ENCODE measurements around the gene NELFB. TPM values are rescaled to one million over a fixed set of nuclear protein-coding genes. Genes with fewer than 3 reads are reported as not detected.
A peak's percentile ranks its signal among the peaks of the same experiment; 100 is the strongest.

Gene NELFB
- polyA plus RNA-seq, 3 donors, result 17.3 to 44.2 (median 18.8) TPM

DNA sequence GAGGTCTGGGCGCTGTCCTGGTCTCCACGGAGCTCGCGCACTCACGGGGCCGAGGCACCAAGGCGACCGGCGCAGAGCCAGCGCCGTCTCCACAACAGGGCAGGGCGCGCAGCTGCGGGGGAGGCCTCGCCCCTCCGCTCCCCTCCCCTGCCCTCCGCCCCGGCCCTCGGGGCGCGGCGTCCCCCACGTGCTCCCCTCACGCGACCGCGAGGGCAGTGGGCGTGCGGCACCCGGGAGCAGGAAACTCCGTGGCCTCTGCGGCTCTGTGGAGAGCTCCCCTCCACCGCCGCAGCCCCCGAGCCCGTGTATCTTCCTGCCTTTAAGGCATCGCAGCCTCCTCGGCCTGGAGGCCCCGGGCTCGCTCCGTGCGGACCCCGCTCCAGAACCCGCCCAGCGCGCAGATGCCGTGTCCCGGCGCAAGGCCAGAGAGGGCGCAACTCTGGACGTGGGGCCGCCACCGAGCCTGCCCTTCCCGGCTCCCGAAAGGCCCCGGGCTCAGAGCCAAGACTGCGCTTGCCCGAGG lies 14.7 kb upstream of the NELFB start:
- H3K9me3 ChIP-seq (replicated peaks in 1 of 2; ENCODE audit: control insufficient read depth in 1 of 2, insufficient read depth in 1 of 2, low read length in 2 of 2), result no peaks in the 10 kb centered on the region
- Mint-ChIP-seq H3K9me3 (peaks cover 0 to 3% (median 0%) of the 10 kb centered on the region in 7 donors), H3K36me3 (peaks cover 15 to 18% of the 10 kb centered on the region in 2 donors), H3K27me3 (ENCODE audit: low read depth in 3 of 3) (peaks cover 2 to 3% (median 2%) of the 10 kb centered on the region in 3 donors), H3K4me1 (peaks cover 47% of the 10 kb centered on the region), H3K27ac (peak overlapping the region; percentile 6 to 84 (median 45)), H3K4me3 (peak overlapping the region; percentile 67 to 76)
- TF ChIP-seq, protein P1, sequence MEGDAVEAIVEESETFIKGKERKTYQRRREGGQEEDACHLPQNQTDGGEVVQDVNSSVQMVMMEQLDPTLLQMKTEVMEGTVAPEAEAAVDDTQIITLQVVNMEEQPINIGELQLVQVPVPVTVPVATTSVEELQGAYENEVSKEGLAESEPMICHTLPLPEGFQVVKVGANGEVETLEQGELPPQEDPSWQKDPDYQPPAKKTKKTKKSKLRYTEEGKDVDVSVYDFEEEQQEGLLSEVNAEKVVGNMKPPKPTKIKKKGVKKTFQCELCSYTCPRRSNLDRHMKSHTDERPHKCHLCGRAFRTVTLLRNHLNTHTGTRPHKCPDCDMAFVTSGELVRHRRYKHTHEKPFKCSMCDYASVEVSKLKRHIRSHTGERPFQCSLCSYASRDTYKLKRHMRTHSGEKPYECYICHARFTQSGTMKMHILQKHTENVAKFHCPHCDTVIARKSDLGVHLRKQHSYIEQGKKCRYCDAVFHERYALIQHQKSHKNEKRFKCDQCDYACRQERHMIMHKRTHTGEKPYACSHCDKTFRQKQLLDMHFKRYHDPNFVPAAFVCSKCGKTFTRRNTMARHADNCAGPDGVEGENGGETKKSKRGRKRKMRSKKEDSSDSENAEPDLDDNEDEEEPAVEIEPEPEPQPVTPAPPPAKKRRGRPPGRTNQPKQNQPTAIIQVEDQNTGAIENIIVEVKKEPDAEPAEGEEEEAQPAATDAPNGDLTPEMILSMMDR (IDR thresholded peaks at IDR 0.05), result peak; percentile 20
- peaks cover 18 to 19% of the 10 kb centered on the region in 2 donors for H3K36me3 ChIP-seq (replicated peaks in 1 of 2; ENCODE audit: control insufficient read depth in 1 of 2, insufficient read depth in 2 of 2, low read length in 2 of 2)
- peak; percentile 42 to 65 (median 53) for DNase-seq
- peak overlapping the region; percentile 88 for H2AFZ ChIP-seq (ENCODE audit: insufficient read depth, low read depth, low read length, poor library complexity, severe bottlenecking)
- H3K27ac ChIP-seq (ENCODE audit: low read depth in 1 of 2, low read length in 2 of 2), result peak overlapping the region; percentile 68 to 82
- intact Hi-C loops (cut with micrococcal nuclease), result loop anchor here (2.0 to 5.0 kb wide), 2 partner anchors 14 to 38 kb away; partner anchors contain the start of genes NELFB (in 1 of the 2) and TPRN (in 1 of the 2)
- under 1% methylated on average over 58 of the region's 58 CpGs for WGBS (ENCODE audit: insufficient coverage)
- peaks cover 34% of the 10 kb centered on the region for H3K79me2 ChIP-seq (ENCODE audit: insufficient read depth, low read length)
- peaks cover 33% of the 10 kb centered on the region for H4K20me1 ChIP-seq (ENCODE audit: insufficient read depth, low read length)
- H3K4me1 ChIP-seq (ENCODE audit: control insufficient read depth in 1 of 2, insufficient read depth in 2 of 2, low read length in 2 of 2), result peaks cover 49 to 63% of the 10 kb centered on the region in 2 donors
- peak overlapping the region; percentile 74 for H3K9ac ChIP-seq (ENCODE audit: insufficient read depth, low read length, poor library complexity, severe bottlenecking)
- peak overlapping the region; percentile 96 for H3K4me2 ChIP-seq (replicated peaks; ENCODE audit: extremely low read depth, low read length, poor library complexity, severe bottlenecking)
- peak overlapping the region; percentile 52 to 80 (median 59) for H3K4me3 ChIP-seq (replicated peaks in 1 of 3; ENCODE audit: low read depth in 2 of 3, low read length in 3 of 3)
- no peaks in the 10 kb centered on the region for H3K27me3 ChIP-seq (ENCODE audit: control insufficient read depth in 2 of 2, insufficient read depth in 2 of 2, low read length in 2 of 2)

DNA sequence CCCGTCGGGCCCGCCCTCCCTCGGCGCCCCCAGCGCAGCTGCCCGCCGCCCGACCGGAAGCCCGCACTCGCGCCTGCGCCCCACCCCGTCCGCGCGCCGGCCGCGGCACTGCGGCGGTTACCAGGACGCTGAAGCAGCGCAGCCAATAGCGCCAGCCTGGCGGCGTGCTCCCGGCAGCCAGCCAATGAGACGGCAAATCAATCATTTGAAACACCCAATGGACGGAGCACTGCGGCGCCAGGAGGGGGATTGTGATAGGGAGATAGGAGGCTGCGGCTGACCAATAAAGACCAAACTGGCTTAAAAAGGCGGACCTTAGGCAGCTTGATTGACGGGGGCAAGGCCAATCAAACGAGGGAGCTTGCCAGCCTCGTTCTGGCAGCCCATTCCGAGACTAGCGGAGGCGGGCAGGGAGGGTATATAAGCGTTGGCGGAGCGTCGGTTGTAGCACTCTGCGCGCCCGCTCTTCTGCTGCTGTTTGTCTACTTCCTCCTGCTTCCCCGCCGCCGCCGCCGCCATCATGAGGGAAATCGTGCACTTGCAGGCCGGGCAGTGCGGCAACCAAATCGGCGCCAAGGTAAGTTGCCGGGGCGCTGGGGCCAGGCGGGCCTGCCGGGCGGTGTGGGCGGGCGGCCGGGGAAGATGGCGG lies 14.2 kb upstream of the NELFB start, which contains the start of gene TUBB4B:
TSS of gene TUBB4B (plus strand) at position 447 of the 649 bp plus-strand sequence. CDS start at position 521, 74 bp downstream.
- peak; percentile 100 for DNase-seq
- H3K36me3 Mint-ChIP-seq, result peaks cover 15 to 18% of the 10 kb centered on the region in 2 donors
- peak within 1 kb of the TSS; percentile 82 to 94 (median 90) for H3K4me3 ChIP-seq (replicated peaks in 1 of 3; ENCODE audit: low read depth in 2 of 3, low read length in 3 of 3)
- H3K4me2 ChIP-seq (replicated peaks; ENCODE audit: extremely low read depth, low read length, poor library complexity, severe bottlenecking), result peak within 1 kb of the TSS; percentile 97
- no peaks in the 10 kb centered on the region for H3K27me3 ChIP-seq (ENCODE audit: control insufficient read depth in 2 of 2, insufficient read depth in 2 of 2, low read length in 2 of 2)
- H3K27me3 Mint-ChIP-seq (ENCODE audit: low read depth in 3 of 3), result peaks cover 1 to 3% (median 2%) of the 10 kb centered on the region in 3 donors
- peaks cover 49 to 63% of the 10 kb centered on the region in 2 donors for H3K4me1 ChIP-seq (ENCODE audit: control insufficient read depth in 1 of 2, insufficient read depth in 2 of 2, low read length in 2 of 2)
- H3K27ac ChIP-seq (ENCODE audit: low read depth in 1 of 2, low read length in 2 of 2), result peak within 1 kb of the TSS; percentile 68 to 94
- peaks cover 47% of the 10 kb centered on the region for H3K4me1 Mint-ChIP-seq
- TF ChIP-seq, protein P1 (IDR thresholded peaks at IDR 0.05), result no peak
- H2AFZ ChIP-seq (ENCODE audit: insufficient read depth, low read depth, low read length, poor library complexity, severe bottlenecking), result peak within 1 kb of the TSS; percentile 88
- H4K20me1 ChIP-seq (ENCODE audit: insufficient read depth, low read length), result peaks cover 33% of the 10 kb centered on the region
- peak within 1 kb of the TSS; percentile 84 to 85 for H3K4me3 Mint-ChIP-seq
- H3K9ac ChIP-seq (ENCODE audit: insufficient read depth, low read length, poor library complexity, severe bottlenecking), result peak within 1 kb of the TSS; percentile 91
- WGBS (ENCODE audit: insufficient coverage), result under 1% methylated on average over 67 of the region's 67 CpGs
- peak within 1 kb of the TSS; percentile 77 to 93 (median 90) for H3K27ac Mint-ChIP-seq
- peaks cover 34% of the 10 kb centered on the region for H3K79me2 ChIP-seq (ENCODE audit: insufficient read depth, low read length)
- H3K9me3 ChIP-seq (replicated peaks in 1 of 2; ENCODE audit: control insufficient read depth in 1 of 2, insufficient read depth in 1 of 2, low read length in 2 of 2), result no peaks in the 10 kb centered on the region
- H3K9me3 Mint-ChIP-seq, result peaks cover 0 to 3% (median 0%) of the 10 kb centered on the region in 7 donors
- intact Hi-C loops (cut with micrococcal nuclease), result loop anchor here (1.0 to 5.0 kb wide), 4 partner anchors 14 to 39 kb away; partner anchors contain the start of genes NELFB (in 2 of the 2) and TPRN (in 1 of the 2)
- H3K36me3 ChIP-seq (replicated peaks in 1 of 2; ENCODE audit: control insufficient read depth in 1 of 2, insufficient read depth in 2 of 2, low read length in 2 of 2), result peaks cover 18 to 19% of the 10 kb centered on the region in 2 donors
